Endothelial cell of umbilical vein (primary cell): Measurements from ENCODE around the gene APBB2.

Experiments
- CTCF ChIP-seq, 2 donors: IDR thresholded peaks; 1 replicate in 1 of 2; 2 replicates in 1 of 2; pipeline ENCODE4 v1.5.1; 2011; ENCODE audit warnings: low read length in 2 of 2, mild to moderate bottlenecking in 2 of 2, moderate library complexity in 2 of 2, control low read depth in 1 of 2, inconsistent platforms in 1 of 2, low read depth in 1 of 2; ENCODE audit not compliant: insufficient read depth in 1 of 2; ENCODE audit errors: extremely low read depth in 1 of 2
- FOS ChIP-seq: IDR thresholded peaks from 2 replicates; pipeline ENCODE4 v1.6.1; 2011; ENCODE audit warnings: mild to moderate bottlenecking, low read length, moderate library complexity, borderline replicate concordance; ENCODE audit not compliant: insufficient read depth
- MYC ChIP-seq: IDR thresholded peaks from one replicate; pipeline ENCODE4 v1.6.1; 2011; ENCODE audit warnings: mild to moderate bottlenecking, low read depth, low read length
- POLR2A ChIP-seq: IDR thresholded peaks from 2 replicates; pipeline ENCODE4 v1.6.1; 2012; ENCODE audit warnings: low read depth, mild to moderate bottlenecking, control low read depth, low read length

- TF ChIP-seq CTCF (IDR thresholded peaks at IDR 0.05; ENCODE audit: extremely low read depth in 1 of 2, insufficient read depth in 1 of 2, low read depth in 1 of 2, low read length in 2 of 2) (no peak), POLR2A (no peak), FOS (no peak), MYC (no peak)
Observed at GRCh38 chr4:41015016-41015675, 199.2 kb downstream of the APBB2 start.
